AG04449 (cell line): ENCODE measurements around the gene ARHGAP9.
"Not testable (repeated sequence)": the region's sequence is repeated elsewhere in the genome, so short reads cannot be mapped to it uniquely, and the experiment has no call there.

ENCODE experiments used
- CTCF ChIA-PET: fragments of 350-600 bp; formaldehyde crosslinking; extraction: SDS; loops from one replicate; lab custom pipeline; 2021; ENCODE audit warnings: antibody characterized with exemption; lab: Yijun Ruan, JAX
- POLR2A ChIA-PET: fragments of 400-600, 350-600 bp; formaldehyde crosslinking; extraction: SDS; loops from one replicate; lab custom pipeline; 2020; ENCODE audit warnings: antibody characterized with exemption, inconsistent platforms; lab: Yijun Ruan, JAX
- DNase-seq: peaks from one replicate; pipeline ENCODE4 v3.0.0-alpha.2; 2010; ENCODE audit warnings: low read depth, low spot score
- H3K4me3 ChIP-seq: 2 replicates; pipeline ENCODE4 v1.5.1; 2011; ENCODE audit warnings: low read depth, mild to moderate bottlenecking, control low read depth, low read length
- TF ChIP-seq, protein P1 (sequence below): IDR thresholded peaks from one replicate; pipeline ENCODE4 v1.5.1; 2011; ENCODE audit warnings: mild to moderate bottlenecking, moderate library complexity, low read length, control low read depth, inconsistent platforms; ENCODE audit not compliant: insufficient read depth; ENCODE audit errors: missing control alignments

The ARHGAP9 gene

DNA sequence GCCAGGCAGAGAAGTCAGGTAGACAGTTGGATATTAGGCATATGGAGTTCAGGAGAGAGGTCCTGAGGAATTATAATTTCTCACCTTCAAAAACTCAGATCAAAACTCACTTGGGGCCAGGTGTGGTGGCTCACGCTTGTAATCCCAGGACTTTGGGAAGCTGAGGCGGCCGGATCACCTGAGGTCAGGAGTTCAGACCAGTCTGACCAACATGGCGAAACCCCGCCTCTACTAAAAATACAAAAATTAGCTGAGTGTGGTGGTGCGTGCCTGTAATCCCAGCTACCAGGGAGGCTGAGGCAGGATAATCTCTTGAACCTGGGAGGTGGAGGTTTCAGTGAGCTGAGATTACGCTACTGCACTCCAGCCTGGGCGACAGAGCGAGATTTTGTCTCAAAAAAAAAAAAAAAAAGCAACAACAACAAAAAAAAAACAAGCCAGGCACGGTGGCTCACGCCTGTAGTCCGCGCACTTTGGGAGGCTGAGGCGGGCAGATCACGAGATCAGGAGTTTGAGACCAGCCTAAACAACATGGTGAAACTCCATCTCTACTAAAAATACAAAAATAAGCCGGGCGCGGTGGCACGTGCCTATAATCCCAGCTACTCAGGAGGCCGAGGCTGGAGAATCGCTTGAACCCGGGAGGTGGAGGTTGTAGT is 22.8 kb upstream of the ARHGAP9 start:
- CTCF ChIA-PET, result interaction anchor here (1.6 to 1.7 kb wide), 2 partner anchors 13 to 43 kb away, joined by 4 to 8 read pairs; partner anchors contain the start of gene GLI1
- not testable (repeated sequence) for DNase-seq, H3K4me3 ChIP-seq
- POLR2A ChIA-PET, result interaction anchor here (0.6 kb wide), 1 partner anchor 223 kb away, joined by 3 read pairs; no protein-coding TSS in a partner anchor

DNA sequence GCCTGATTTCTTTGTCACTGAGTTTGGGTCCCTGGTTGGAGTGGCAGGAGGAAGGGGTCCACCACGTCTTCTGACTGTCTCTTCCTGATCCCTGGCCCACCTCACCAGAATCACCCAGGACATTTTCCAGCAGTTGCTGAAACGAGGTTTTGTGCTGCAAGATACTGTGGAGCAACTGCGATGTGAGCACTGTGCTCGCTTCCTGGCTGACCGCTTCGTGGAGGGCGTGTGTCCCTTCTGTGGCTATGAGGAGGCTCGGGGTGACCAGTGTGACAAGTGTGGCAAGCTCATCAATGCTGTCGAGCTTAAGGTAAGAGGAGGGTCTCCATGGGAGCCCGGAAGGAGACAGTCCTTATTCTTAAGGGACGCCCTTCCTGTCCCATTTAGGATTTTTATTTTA is 20.5 kb upstream of the ARHGAP9 start:
- POLR2A ChIA-PET, result no interaction called here
- TF ChIP-seq, protein P1, sequence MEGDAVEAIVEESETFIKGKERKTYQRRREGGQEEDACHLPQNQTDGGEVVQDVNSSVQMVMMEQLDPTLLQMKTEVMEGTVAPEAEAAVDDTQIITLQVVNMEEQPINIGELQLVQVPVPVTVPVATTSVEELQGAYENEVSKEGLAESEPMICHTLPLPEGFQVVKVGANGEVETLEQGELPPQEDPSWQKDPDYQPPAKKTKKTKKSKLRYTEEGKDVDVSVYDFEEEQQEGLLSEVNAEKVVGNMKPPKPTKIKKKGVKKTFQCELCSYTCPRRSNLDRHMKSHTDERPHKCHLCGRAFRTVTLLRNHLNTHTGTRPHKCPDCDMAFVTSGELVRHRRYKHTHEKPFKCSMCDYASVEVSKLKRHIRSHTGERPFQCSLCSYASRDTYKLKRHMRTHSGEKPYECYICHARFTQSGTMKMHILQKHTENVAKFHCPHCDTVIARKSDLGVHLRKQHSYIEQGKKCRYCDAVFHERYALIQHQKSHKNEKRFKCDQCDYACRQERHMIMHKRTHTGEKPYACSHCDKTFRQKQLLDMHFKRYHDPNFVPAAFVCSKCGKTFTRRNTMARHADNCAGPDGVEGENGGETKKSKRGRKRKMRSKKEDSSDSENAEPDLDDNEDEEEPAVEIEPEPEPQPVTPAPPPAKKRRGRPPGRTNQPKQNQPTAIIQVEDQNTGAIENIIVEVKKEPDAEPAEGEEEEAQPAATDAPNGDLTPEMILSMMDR, result no peak
- H3K4me3 ChIP-seq, result no peak overlapping the region
- CTCF ChIA-PET, result interaction anchor here (1.1 to 1.2 kb wide), 2 partner anchors 41 to 286 kb away, joined by 3 read pairs; partner anchors contain the start of gene GLI1
- no peak for DNase-seq

DNA sequence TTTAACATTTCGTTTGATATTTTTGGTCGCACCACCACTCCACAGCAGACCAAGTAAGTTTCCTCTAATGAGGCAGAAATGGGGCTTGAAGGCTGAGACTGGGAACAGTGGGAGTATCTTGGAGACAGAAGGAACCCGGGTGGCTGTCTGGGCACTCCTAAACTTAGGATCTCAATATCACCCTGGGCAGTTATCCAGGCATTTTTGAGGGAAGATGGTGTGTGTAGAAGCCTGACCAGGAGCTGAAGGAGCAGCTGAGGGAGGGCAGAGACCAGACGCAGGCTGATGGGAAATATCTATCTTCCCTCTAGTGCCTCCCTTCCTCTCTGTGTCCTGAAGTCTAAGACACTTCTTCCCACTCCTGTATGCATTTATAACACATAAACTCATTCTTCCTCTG is 18.9 kb upstream of the ARHGAP9 start:
- TF ChIP-seq, protein P1, result no peak
- POLR2A ChIA-PET, result no interaction called here
- DNase-seq, result no peak
- no peak overlapping the region for H3K4me3 ChIP-seq
- CTCF ChIA-PET, result no interaction called here

DNA sequence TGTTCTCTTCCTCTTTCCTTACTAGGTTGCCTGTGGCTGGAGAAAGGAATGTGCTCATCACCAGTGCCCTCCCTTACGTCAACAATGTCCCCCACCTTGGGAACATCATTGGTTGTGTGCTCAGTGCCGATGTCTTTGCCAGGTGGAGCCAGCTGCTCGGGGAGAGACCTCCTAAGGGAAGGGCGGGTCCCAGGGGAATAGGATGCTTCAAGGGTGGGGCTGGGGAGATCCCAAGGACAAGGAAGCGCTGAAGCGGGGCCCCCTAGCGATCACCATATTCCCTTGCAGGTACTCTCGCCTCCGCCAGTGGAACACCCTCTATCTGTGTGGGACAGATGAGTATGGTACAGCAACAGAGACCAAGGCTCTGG is 18.5 kb upstream of the ARHGAP9 start:
- ChIA-PET CTCF (interaction anchor here (1.2 to 1.3 kb wide), 2 partner anchors 18 to 20 kb away, joined by 3 read pairs; no protein-coding TSS in a partner anchor), POLR2A (no interaction called here)
- no peak for DNase-seq
- TF ChIP-seq, protein P1, result no peak
- H3K4me3 ChIP-seq, result no peak overlapping the region

DNA sequence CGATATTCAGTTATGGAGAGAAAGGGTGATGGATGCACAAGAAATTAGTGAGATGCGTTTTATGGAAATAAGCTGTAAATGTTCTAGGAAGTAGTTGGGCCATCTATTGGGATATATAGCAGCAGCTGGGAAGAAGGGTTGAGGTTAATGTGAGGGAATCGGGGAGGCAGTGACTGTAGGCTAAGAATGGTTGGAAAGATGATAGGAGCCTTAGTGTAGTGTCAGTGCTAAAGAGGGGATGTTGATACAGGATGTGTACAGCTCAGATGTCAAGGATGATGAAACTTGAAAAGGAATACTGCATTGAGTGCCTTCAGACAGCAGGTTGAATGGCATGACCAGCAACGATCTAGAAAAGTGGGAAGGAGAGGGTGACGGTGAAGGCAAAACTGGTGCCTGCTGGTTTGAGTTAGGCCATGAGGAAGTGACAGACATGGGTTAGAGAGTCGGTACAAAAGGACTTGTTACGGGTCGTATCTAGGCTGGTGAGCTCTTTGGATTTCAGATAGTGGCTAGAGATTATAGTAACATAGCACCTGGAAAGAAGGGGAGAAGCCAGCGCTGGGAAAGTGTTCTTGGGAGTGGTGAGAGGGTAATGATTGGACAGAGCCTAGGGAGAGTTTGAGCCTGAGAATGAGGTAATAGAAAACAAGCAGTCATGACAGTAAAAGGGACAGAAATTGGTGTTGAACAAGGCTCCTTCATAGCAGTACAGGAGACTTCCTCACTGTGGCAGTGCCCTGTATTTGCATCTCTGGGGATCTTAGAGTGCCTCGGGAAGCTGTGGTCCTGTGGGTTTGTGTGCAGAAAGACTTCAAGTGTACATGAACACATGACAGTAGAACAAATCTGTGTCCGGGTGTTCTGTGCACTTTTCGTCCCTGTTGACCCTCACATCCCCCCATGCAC is 17.8 kb upstream of the ARHGAP9 start:
- H3K4me3 ChIP-seq, result no peak overlapping the region
- TF ChIP-seq, protein P1, result no peak
- ChIA-PET CTCF (interaction anchor here (1.2 to 1.3 kb wide), 2 partner anchors 19 to 21 kb away, joined by 3 read pairs; no protein-coding TSS in a partner anchor), POLR2A (no interaction called here)
- DNase-seq, result no peak

DNA sequence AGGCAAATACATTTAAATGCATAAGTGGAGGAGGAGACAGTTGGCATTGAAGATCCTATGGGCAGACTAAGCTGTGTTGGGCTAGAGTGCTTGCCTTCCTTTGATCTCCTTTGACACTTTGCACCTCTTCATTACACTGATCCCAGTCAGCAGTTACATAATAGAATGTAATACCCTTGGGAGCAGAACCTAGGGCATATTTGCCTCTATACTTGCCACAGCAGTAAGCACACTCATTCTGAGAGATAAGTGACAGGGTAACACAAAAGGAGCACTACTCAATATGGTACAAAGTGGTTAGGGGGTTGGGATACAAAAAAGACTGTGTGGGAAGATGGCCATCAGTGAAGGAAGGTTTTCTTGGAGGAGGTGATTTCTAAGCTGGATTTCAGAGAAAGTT is 17.2 kb upstream of the ARHGAP9 start:
- no peak overlapping the region for H3K4me3 ChIP-seq
- POLR2A ChIA-PET, result no interaction called here
- no peak for DNase-seq
- TF ChIP-seq, protein P1, result no peak
- CTCF ChIA-PET, result interaction anchor here (1.2 to 1.3 kb wide), 2 partner anchors 19 to 21 kb away, joined by 3 read pairs; no protein-coding TSS in a partner anchor

DNA sequence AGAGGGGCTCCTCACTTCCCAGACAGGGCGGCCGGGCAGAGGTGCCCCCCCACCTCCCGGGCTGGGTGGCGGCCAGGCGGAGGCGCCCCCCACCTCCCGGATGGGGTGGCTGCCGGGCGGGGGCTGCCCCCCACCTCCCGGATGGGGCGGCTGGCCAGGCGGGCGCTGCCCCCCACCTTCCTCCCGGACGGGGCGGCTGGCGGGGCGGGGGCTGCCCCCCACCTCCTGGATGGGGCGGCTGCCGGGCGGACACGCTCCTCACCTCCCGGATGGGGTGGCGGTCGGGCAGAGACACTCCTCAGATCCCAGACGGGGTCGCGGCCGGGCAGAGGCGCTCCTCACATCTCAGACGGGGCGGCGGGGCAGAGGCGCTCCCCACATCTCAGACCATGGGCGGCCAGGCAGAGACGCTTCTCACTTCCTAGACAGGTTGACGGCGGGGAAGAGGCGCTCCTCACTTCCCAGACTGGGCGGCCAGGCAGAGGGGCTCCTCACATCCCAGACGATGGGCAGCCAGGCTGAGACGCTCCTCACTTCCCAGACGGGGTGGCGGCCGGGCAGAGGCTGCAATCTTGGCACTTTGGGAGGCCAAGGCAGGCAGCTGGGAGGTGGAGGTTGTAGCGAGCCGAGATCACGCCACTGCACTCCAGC is 15.5 kb upstream of the ARHGAP9 start:
- DNase-seq, CTCF ChIA-PET, POLR2A ChIA-PET, H3K4me3 ChIP-seq: not testable (repeated sequence)
